GM21619 (cell line): ENCODE data around the gene APOF.
"Not testable (repeated sequence)": the region's sequence is repeated elsewhere in the genome, so short reads cannot be mapped to it uniquely, and the experiment has no call there.

Experiments
- ATAC-seq: cut with Tn5 transposase; IDR thresholded peaks from one replicate; pipeline ENCODE4 v1.9.1; 2021; ENCODE audit not compliant: unreplicated experiment

The APOF gene, protein sequence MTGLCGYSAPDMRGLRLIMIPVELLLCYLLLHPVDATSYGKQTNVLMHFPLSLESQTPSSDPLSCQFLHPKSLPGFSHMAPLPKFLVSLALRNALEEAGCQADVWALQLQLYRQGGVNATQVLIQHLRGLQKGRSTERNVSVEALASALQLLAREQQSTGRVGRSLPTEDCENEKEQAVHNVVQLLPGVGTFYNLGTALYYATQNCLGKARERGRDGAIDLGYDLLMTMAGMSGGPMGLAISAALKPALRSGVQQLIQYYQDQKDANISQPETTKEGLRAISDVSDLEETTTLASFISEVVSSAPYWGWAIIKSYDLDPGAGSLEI

DNA sequence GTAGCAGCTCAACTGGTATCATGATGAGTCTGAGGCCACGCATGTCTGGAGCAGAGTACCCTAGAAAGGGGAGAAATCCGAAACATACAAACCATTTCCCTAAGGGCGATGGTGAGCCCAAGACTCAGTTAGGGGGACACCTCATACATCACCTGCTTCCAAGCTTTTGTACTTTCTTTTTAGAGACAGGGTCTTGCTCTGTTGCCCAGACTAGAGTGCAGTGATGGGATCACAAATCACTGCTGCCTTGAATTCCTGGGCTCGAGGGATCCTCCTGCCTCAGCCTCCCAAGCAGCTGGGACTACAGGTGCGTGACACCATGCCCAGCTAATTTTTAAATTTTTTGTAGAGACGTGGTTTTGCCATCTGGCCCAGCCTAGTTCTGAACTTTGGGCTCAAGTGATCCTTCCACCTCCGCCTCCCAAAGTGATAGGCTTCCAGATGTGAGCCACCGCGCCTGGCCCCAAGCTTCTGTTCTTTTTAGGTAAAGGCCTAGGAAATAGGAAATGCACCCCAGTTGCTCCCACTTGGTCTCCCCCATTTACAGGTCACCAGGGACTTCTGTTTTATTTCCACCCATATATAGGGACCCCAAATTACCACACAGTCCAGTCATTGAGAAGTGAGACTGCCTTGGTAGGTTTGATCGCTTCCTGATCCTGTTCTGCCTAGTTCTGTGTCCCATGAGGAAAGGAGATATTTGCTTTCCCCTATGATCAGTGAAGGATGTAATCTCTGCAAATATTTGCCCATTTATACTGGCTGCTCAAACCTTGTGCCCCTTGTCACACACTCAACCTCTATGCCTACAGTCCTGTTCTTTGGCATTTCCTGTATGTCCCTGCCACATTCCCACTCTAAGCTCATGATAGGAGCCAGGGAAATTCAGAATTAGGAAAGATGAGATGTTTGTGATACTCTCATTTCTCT is at the start of gene APOF:
TSS of gene APOF (minus strand) at position 728 of the 930 bp plus-strand sequence. CDS start at position 616, 112 bp downstream.
- no peak for ATAC-seq

DNA sequence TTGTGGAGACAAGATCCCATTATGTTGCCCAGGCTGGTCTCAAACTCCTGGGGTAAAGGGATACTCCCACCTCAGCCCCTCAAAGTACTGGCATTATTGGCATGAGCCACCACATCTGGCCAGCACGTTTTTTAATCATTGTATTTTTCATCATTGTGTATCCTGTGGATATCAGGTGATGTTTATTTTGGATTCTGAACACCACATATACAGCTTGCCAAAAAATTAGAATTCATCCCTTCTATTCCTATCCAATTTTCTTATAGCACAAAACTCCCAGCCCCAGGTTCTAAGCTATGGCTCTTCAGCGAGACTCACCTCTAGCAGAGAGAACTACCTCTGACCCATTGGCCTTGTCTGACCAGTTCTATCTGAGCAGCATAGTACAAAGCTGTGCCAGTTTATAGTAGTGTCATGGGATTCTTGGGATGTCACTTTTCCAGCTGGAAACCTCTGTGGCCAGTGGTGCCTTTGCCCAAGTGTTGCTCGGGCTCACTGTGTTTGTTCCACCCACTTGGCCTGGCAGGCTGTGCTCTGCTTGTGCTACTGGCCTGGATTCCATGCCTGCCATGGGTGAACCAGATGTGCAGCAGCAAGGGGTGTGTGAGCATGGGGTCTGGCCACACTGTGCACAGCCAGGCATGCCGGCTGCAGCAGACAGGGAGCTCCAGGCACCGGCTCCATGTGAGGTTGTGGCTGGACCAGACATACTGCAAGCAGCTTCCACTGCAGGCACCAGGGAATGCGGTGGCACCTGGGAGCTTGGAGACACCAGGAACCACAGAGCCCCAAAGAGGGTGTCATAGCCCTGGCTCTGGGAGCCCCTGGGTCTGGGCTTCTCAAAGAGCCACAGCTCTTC is 49.4 kb upstream of the APOF start:
- no peak for ATAC-seq

DNA sequence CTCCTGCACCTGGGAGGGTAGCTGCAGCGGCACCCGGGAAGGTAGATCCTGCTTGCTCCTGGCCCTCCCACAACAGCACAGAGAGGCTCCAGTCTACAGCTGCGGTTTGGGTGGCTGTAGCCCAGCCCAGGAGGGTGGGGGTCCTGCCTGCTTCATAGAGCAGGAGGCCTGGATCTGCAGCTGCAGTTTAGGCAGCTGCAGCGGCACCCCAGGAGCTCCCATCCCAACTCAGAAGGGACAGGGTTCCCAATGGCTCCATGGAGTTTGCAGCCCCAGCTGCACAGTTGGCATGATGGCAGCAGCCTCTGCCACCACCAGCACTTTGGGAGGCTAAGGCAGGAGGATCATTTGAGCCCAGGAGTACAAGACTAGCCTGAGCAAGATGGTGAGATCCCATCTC is 48.1 kb upstream of the APOF start:
- ATAC-seq, result no peak

DNA sequence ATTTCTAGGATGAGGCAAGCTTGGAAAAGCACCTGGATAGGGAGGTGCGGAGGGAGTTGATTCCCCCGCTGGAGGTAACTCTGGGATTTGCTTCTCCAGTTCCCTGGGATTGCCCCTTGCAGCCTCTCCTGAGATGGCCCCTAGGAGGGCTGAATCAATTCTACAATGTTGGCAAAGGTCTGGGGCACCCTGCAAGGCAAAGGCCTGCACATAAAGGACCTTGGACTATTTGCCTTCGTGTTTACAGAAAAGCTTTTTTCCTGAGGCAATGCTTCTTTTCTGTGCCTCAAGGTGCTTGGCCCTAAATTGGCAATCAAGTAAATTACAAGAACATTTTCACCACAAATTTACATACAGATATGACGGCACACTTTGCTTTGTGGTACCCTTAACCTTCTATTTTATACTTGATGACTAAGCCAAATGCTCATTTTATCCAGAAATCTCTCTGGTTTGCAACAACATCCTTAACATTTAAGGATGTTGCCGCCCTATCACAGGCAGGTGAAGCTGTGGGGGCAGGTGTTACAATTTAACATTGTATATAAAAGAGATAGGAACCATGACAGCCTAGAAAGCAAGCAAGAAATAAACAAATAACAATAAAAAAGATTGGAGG is 46.3 kb upstream of the APOF start:
- ATAC-seq, result no peak

DNA sequence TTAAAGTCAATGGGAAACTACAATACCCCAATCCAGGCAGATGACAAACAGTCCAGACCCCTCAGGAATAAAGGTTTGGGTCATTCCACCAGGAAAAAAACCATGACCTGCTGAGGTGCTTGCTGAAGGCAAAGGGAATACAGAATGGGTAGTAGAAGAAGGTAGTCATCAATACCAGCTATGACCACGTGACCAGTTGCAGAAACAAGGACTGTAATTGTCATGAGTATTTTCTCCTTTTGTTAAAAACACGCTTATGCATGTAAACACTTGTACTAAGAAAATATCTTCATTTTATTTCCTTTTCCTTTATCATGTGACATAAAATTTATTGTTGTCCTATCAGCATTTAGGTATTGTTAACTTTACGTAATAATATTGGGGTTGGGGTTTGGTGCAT is 41.6 kb upstream of the APOF start:
- not testable (repeated sequence) for ATAC-seq

DNA sequence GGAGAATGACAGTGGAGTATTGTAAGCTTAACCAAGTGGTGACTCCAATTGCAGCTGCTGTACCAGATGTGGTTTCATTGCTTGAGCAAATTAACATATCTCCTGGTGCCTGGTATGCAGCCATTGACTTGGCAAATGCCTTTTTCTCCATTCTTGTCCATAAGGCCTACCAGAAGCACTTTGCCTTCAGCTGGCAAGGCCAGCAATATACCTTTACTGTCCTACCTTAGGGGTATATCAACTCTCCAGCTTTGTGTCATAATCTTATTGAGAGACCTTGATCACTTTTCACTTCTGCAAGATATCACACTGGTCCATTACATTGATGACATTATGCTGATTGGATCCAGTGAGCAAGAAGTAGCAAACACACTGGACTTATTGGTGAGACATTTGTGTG is 39.0 kb upstream of the APOF start:
- ATAC-seq, result not testable (repeated sequence)

DNA sequence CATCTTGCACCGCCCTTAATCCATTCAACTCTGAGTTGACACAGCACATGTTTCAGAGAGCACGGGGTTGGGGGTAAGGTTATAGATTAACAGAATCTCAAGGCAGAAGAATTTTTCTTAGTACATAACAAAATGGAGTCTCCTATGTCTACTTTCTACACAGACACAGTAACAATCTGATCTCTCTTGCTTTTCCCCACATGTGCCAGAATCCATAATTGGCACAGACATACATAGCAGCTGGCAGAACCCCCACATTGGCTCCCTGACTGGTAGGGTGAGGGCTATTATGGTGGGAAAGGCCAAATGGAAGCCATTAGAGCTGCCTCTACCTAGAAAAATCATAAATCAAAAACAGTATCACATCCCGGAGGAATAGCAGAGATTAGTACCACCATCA is 38.5 kb upstream of the APOF start:
- not testable (repeated sequence) for ATAC-seq

DNA sequence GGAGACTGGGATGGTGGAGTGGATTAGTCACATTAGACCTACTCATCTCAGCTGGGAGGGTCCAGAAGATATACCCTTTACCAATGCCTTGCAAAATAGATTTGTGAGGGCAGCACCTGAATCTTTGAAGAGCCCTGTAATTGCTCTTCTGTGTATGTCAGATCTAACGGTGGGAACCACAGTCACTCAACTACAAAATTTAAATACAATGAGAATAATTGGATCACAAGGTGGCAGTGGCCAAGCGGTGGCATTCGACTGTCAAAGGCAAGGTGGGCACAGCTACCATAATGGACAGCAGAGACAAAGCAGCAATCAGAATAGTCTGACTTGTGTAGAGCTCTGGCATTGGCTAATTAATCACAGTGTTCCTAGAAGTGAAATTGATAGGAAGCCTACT is 36.8 kb upstream of the APOF start:
- not testable (repeated sequence) for ATAC-seq

DNA sequence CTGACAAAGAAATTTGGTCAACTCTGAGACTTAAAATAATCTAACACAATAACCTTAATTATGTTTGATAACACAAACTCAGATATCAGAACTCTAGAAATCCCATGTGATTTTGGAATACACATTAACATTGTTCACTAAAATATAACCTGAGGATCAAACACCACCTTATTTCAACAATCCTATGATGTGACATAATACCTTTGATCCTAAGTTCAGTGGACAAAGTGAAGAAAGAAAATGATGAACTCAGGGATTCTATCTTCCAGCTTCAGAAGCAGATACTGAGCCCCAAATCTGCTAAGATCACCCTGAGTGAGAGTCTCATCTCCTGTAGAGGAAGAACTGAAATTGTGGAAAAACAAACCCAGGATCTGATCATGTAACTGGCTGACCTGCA is 35.7 kb upstream of the APOF start:
- ATAC-seq, result no peak

DNA sequence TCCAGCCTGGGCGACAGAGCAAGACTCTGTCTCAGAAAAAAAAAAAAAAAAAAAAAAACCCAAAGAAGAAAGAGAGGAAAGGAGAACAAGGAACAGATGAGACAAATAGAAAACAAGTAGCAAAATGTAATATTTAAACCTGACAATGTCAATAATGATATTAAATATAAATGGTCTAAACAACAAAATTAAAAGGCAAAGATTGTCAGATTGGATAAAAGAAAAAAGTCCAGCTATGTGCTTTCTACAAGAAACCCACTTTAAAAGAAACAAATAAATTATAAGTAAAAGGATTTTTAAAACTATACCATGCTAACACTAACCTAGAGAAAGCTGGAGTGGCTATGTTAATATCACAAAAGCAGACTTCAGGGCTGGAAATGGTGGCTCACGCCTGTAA is 29.7 kb upstream of the APOF start:
- no peak for ATAC-seq

DNA sequence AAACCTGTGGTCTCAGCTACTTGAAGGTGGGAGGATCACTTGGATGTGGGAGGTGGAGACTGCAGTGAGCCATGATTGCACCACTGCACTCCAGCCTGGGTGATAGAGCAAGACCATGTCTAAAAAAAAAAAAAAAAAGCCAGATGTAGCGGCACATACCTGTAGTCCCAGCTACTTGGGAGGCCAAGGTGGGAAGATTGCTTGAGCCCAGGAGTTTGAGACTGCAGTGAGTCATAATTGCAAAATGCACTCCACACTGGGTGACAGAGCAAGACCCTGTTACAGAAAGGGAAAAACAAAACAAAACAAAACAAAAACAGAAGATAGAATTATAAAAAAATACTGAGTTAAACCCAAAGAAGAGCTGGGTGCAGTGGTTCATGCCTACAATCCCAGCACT is 29.1 kb upstream of the APOF start:
- no peak for ATAC-seq

DNA sequence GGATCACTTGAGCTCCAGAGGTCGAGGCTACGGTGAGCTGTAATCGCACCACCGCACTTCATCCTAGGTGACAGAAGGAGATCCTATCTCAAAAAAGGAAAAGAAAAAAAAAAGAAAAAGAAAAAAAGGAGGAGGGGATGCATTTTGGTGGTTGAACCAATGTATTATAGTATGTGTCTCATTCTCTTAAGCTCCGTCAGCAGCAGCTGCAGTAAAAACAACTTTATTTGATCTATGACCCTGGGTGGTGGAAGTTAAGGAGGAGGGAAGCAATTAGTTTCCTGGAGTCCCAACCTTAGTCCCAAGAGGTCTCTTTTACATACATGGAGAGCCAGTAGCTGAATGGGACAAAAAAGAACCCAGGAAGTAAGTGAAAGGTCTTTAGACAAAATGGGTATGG is 26.8 kb upstream of the APOF start:
- ATAC-seq, result no peak

DNA sequence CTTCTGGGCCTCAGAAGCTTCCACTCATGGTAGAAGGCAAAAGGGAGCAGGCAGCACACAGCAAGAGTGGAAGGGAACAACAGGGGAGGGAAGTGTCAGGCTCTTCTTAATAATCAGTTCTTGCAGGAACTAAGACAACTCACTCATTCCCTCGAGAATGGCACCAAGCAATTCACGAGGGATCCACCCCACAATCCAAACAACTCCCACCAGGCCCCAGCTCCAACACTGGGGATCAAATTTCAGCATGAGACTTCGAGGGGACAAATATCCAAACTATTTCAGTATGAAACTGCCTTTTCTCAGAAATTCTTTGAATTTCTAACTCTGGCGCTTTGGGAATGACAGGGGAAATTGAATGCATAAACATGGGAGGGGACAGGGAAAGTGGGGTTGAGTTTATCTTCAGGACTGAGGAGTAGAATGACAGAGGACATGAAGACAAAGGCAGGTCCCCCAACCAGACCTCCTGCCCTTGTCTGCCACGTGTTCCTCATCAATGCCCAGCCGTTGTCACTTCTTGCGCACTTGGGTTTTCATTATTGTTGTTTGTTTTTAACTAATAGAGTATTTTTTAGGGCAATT is 24.6 kb upstream of the APOF start:
- no peak for ATAC-seq

DNA sequence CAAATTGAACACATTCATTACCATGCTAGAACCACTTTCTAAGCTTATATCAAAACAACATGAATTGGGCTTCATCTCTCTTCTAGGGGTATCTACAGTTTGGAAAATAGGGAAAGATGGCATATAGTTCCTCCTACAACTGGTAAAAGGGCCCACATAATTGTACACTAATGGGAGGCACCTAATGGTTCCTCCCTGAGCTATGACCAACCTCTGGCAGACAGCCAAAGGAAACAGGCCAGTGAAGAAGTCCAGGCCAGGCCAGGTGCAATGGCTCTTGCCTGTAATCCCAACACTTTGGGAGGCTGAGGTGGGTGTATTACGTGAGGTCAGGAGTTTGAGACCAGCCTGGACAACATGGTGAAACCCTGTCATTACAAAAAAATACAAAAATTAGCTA is 23.2 kb upstream of the APOF start:
- ATAC-seq, result no peak

DNA sequence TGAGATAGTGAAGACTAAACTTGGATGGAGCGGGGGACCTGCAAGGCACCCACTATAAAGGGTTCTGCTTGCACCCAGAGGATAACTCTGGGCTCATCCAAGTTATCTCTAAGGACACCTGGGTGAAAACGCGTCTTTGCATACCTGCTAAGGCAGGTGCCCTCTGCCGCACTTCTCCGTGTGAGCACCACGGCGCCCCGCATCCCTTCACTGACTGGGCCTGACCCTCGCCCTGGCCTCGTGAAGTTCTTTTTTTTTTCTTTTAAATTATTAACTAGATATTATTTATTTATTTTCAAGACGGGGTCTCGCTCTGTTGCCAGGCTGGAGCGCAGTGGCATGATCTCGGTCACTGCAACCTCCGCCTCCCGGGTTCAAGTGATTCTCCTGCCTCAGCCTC is 20.0 kb upstream of the APOF start:
- ATAC-seq, result no peak

DNA sequence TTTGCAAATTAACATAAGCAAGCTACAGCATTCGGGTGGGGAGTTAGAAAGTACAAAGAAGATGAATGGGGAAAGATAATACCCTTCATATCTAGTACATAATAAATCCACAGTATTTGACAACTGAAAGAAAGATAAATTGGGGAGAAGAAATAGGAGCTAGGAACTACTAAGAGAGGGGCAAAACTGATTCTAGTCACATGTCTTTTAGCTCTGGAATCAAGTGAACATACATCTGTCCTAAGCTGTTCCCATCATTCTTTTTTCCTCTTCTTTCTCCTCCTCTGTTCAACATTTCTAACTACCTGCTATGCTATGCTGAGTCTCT is 15.3 kb upstream of the APOF start:
- no peak for ATAC-seq

DNA sequence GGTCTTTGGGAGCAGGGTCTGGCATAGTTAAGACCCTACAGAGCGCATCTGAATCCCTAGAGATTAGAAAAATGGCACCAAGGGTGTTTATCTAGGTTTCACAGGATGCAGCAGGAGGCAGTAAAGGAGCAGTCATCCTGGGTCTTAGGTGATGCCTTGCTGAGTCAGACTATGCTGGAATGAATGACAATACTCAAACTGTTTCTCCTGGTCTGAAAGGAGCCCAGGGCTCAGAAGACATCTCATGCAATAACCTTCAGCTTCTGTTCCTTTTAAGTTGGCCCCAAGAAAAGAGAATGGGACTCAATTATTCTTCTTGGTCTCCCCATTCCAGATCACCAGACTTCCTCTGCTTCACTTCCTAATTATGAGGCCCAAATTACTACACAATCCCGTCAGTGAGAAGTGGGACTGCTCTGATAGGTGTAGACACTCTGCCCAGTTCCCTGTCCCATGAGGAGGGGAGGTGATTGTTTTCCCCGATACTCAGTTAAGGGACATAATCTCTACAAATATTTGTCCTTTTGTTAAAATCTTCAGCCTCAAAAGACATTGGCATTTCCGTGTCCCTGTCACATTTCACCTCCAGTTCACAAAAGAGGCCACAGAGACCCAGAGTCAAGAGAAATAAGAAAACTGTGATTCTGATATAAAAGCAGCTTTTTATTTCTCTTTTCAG is 14.8 kb upstream of the APOF start:
- no peak for ATAC-seq

DNA sequence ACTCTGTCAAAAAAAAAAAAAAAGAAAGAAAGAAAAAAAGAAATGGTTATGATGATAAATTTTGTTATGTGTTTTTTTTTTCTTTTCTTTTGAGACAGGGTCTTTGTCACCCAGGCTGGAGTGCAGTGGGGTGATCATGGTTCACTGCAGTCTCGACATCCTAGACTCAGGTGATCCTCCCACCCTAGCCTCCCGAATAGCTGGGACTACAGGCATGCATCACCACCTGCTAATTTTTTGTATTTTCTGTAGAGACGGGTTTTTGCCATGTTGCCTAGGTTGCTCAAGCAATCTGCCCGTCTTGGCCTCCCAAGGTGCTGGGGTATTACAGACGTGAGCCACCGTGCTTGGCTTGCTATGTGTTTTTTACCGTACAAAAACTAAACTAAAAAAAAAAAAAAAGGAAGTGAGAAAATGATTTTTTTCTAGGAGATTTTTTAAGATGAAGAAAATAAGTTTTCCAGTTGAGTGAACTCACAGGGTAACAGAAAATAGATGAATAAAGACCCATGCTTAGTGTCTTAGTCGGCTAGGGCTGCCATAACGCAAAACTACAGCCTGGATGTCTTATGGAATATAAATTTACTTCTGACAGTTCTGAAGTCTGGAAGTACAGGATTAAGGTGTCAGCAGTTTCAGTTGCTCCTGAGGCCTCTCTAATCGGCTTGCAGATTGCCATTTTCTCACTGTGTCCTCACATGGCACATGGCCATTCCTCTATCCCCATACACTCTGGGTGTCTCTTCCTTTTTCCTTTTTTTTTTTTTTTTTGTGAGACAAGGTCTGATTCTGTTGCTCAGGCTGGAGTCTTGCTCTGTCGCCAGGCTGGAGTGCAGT is 13.2 kb upstream of the APOF start:
- ATAC-seq, result no peak
